HG03060 (cell line): ENCODE results near the gene DOK5.

Source experiments
- ATAC-seq: cut with Tn5 transposase; IDR thresholded peaks from one replicate; pipeline ENCODE4 v1.9.1; 2021; ENCODE audit warnings: low read depth, moderate number of reproducible peaks; ENCODE audit not compliant: unreplicated experiment

The DOK5 gene

DNA sequence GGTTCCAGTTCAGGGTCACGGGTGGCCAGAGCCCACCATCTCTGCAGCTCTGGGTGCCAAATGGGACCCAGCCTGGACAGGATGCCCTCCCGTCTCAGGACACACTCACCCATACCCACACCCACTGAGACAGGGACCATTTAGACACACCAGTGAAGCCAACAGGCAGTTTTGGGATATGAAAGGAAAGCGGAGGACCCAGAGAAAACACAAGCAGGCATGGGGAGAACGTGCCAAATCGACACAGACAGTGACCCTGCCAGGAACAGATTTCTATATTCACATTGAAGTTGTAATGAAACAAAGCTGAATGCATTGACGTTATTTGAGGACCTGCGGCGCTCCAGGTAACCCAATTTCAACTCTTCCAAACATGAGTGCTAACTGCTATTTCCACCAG lies 164.5 kb downstream of the DOK5 start:
- ATAC-seq = no peak

GRCh38 chr20:54640800-54641199 lies 165.4 kb downstream of the DOK5 start:
- no peak for ATAC-seq

GRCh38 chr20:54642864-54643667 lies 167.7 kb downstream of the DOK5 start:
- no peak for ATAC-seq

GRCh38 chr20:54643761-54644160 lies 168.4 kb downstream of the DOK5 start:
- no peak for ATAC-seq

DNA sequence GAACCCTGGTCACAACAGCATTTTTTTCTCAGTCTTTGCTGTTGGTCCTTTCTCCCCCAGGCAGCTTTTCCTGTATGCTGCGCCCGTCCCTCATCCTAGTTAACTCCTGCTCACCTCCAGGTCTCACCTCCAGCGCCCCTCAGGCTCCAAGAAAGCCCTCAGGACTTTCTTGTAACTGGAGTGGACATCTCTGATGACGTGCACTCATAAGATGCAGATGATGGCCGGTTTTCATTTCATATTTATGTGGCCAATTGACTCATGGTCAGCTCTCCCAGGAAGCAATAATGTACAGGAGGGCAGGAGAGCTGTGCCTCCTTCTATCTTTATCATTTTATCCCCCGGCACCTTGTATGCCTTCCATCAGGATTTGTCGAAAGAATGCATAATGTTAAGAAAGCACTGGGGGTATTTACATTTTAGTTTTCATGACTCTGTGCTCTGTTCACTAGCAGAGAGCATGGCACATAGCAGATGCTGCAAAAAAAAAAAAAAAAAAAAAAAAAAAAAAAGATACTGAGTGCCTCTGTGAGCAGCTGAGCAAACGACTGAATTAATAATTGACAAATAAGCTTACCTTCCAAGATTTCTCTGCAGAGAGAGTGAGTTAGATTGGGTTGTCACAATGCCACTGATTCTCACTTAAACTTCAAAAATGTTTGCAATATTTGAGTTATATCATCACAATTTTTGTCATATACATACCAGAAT lies 170.2 kb downstream of the DOK5 start:
- no peak for ATAC-seq

GRCh38 chr20:54646156-54646517 lies 170.7 kb downstream of the DOK5 start:
- no peak for ATAC-seq

DNA sequence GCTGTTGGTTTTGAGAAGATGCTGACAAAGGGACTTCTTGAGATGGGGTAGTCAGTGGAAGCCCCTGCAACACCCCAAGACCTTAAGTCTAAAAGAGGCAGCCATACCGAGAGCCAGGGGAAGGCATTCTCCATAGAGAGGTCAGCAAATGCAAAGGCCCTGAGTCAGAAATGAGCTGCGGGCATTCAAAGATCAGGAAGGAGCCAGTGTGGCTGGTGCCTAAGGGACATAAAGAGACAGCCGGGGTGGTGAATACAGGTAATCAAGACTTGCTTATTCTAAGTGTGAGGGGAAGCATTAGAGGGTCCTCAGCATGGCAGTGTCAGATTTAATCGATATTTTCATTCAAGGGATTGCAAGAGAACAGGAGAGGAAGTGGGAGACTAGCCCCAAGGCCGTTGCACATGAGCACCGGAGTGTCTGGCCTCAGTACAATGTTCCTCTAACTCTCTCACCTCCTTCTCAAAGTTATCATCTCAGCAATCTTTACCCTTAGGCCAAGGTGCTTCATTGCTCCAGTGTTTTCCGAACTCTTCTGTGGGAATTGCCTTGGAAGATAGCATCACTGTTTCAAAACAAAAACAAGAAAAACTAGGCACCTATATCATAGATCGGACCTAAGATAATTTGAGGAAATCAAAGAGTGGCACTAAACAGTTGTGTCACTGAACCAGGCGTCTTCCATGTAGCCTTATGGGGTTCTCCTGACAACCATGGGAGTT lies 173.2 kb downstream of the DOK5 start:
- no peak for ATAC-seq

DNA sequence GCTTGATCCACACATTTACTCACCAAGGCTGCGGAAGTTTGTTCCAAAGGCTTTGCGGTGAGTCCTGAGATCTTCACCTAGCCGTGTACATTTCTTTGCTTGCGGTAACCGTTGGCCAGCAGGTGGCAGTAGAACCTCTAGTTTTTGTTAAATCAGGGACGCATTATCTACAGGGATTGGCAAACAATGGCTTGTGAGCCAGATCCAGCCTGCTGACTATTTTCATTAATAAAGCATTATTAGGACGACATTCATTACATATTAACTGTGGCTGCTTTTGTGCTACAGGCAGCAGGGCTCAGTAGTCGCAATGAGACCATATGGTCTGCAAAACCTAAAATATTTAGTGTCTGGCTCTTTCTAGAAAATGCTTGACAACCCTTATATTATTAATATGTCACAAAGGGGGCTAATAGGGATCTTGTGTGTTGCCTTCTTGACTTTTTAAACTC lies 174.1 kb downstream of the DOK5 start:
- ATAC-seq = no peak

- no peak for ATAC-seq
These were observed 174.8 kb downstream of the DOK5 start for GRCh38 chr20:54650052-54650719.

- ATAC-seq = no peak
These were observed 175.9 kb downstream of the DOK5 start for GRCh38 chr20:54651252-54651651.

- ATAC-seq = no peak
These were observed 179.1 kb downstream of the DOK5 start for GRCh38 chr20:54654450-54654849.

DNA sequence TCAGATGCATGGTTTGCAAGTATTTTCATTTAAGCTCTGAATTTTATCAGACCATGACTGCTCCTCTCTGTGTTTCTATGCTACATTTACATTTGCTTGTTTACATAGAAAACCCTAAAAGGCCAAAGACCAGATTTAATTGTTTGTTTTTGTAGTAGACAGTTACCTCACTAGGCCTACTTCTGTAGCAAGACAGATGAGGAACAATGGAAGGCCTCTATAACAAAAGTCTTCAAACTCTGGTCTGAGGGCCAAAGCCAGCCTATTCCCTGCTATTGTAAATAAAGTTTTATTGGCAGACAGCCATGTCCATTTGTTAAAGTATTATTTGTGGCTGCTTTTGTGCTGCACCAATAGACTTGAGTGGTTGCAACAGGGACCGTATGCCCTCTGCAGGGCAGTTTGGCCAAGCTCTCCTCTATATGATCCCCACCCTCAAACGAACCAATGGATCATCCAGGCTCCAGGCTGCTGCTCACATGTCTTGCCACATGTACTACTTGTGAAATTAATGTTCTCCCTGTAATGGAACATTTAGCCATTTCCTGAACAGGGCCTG lies 182.0 kb downstream of the DOK5 start:
- ATAC-seq = no peak

GRCh38 chr20:54658525-54658924 lies 183.1 kb downstream of the DOK5 start:
- ATAC-seq = no peak

DNA sequence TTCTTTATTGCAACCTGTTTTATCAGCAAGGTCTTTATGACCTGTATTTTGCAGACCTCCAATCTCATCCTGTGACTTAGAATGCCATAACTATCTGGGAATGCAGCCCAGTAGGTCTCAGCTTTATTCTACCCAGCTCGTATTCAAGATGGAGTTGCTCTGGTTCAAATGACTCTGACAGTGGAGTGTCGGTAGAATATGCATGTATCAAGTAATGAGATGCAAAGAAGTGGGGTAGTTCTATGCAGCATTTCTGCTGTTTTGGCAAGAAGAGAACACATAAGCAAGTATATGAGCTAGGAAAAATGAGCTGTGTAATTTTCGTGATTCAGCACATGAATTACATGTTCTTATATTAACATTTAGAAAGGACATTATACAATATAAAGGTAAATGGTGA lies 185.9 kb downstream of the DOK5 start:
- ATAC-seq = no peak

GRCh38 chr20:54661880-54662465 lies 186.6 kb downstream of the DOK5 start:
- ATAC-seq = no peak

GRCh38 chr20:54665812-54666211 lies 190.4 kb downstream of the DOK5 start:
- no peak for ATAC-seq

DNA sequence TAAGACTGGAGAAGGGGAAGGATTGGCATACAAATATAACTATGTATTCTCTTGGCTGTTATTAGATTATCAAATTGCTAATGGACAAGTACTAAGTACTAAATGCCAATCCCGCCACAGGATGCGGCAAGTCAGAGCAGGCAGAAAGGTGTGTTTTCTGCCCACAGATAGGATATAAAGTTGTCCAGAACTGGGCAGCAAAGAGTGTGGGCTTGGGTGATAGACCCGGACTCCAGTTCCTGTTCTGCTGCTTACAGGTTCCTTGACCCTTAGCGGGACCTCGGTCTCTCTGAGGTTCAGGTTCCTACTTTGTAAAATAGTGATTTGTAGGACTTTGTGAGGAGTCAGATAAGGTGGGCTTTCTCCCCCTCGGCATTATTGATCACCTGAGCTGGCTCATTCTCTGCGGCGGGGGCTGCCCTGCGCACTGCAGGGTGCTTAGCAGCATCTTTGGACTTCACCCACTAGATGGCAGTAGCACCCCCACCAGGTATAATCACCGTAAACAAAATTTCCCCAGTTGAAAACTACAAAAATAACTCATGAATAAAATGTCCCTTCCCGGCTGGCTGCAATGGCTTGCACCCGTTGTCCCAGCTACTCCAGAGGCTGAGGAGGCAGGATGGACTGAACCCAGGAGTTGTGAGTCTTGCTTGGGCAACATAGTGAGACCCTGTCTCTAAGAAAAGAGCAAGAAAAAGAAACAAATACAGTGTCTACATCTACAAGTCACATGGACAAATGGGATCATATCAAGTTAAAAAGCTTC lies 193.1 kb downstream of the DOK5 start:
- no peak for ATAC-seq

DNA sequence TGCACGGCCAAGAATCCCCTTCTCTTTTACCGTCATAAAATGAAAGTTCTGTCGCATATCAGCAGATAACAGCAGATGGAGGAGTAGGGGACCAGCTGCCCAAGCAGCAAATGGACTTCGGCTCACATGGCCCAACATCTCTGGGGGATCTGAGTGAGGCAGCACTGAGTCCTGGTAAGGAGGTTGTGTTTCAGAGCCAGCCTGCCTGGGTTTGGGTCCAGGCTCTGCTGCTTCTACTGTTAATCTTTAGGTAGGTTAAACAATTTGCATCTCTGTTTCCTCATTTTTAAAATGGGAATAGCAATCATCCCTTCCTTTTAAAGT lies 193.6 kb downstream of the DOK5 start:
- no peak for ATAC-seq

DNA sequence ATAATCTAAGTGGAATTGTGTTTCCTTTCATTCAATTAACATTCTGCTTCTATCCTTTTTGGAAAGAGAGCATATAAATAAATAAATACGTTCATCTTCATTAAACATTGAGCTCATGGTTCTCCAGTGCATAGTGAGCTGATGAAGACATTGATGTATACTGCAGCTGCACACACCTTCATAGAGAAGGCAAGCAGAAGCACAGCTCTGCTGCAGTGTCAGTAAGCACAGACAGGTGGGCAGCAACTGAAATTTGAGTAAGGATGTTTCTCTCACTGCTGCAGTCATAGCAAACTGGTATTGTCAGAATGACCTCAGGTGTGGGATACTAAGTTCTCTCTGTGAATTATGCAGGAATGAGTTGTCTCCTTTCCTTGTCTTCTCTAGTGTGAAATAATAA lies 202.9 kb downstream of the DOK5 start:
- ATAC-seq = no peak

DNA sequence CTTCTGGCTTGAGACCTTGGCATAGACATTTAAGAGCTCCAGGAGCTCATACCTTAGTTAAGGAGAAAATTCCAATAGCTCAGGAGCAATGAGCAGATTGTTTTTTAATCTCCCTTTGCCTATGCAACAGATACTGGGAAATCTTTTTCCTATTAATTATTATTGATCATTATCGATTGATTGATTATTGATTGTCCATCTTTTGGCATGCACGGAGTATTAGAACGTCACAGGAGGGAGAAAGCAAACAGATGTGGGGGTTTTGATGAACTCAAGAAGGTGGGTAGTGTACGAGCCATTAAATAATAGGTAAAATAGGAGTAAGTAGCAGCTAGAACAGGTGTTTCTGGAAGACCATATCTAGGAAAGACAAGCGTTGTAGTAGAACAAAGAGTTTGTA lies 205.0 kb downstream of the DOK5 start:
- ATAC-seq = no peak
